Measurements from ENCODE around the gene TSPAN5. TPM values are rescaled to one million over a fixed set of nuclear protein-coding genes. Genes with fewer than 3 reads are reported as not detected.

TSPAN5 gene
- total and polyA plus RNA-seq, 9 of the 15 experiments (the other 6 are each of a cell fraction or from before 2014, with no cell fraction given) = 0.58 to 6.6 (median 0.73) TPM

DNA sequence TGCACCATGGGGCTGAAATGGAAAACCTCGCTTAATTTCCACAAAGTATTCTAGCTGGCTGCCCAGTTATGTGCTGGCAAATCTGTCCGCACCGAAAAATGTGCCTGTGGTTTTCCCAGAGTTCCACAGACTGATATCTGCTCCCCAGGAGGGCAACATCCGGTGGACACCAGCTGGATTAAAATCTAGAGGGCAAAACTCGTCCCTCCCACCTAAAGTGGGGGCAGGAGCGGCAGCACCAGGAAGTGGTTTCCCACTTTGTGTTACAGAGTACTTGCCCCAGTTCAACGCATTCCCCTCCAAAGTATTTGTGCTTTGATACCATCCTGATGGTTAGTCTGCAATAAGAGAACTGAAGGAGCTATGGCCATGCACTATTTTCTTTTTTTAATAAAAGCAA lies 187.6 kb downstream of the TSPAN5 start (continued):
- TF ChIP-seq, protein P1, sequence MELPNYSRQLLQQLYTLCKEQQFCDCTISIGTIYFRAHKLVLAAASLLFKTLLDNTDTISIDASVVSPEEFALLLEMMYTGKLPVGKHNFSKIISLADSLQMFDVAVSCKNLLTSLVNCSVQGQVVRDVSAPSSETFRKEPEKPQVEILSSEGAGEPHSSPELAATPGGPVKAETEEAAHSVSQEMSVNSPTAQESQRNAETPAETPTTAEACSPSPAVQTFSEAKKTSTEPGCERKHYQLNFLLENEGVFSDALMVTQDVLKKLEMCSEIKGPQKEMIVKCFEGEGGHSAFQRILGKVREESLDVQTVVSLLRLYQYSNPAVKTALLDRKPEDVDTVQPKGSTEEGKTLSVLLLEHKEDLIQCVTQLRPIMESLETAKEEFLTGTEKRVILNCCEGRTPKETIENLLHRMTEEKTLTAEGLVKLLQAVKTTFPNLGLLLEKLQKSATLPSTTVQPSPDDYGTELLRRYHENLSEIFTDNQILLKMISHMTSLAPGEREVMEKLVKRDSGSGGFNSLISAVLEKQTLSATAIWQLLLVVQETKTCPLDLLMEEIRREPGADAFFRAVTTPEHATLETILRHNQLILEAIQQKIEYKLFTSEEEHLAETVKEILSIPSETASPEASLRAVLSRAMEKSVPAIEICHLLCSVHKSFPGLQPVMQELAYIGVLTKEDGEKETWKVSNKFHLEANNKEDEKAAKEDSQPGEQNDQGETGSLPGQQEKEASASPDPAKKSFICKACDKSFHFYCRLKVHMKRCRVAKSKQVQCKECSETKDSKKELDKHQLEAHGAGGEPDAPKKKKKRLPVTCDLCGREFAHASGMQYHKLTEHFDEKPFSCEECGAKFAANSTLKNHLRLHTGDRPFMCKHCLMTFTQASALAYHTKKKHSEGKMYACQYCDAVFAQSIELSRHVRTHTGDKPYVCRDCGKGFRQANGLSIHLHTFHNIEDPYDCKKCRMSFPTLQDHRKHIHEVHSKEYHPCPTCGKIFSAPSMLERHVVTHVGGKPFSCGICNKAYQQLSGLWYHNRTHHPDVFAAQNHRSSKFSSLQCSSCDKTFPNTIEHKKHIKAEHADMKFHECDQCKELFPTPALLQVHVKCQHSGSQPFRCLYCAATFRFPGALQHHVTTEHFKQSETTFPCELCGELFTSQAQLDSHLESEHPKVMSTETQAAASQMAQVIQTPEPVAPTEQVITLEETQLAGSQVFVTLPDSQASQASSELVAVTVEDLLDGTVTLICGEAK (IDR thresholded peaks at IDR 0.05) = peak; percentile 55
- TF ChIP-seq, protein P1 (CRISPR knock-in tag; IDR thresholded peaks at IDR 0.05) = no peak
- TF ChIP-seq SRSF9 (IDR thresholded peaks at IDR 0.05; ENCODE audit: borderline replicate concordance, low read depth, low read length) (no peak), ZNF311 (CRISPR knock-in tag; IDR thresholded peaks at IDR 0.05) (no peak), TCF3 (CRISPR knock-in tag; IDR thresholded peaks at IDR 0.05) (no peak), MAZ (CRISPR knock-in tag; conservative IDR thresholded peaks at IDR 0.05 in 1 of 2, IDR thresholded peaks at IDR 0.05 in 1 of 2) (peak in 1 of 2 experiments; percentile 55; a peak in 1 of 4 replicates), ZNF282 (CRISPR knock-in tag; IDR thresholded peaks at IDR 0.05) (no peak), KDM5B (IDR thresholded peaks at IDR 0.05; ENCODE audit: insufficient replicate concordance, low read depth, low read length) (no peak), ZNF175 (CRISPR knock-in tag; IDR thresholded peaks at IDR 0.05; ENCODE audit: low read depth) (0 out of 2 replicates have a peak, but pooled peaks have one; percentile 33), ZNF766 (CRISPR knock-in tag; conservative IDR thresholded peaks at IDR 0.05) (0 out of 2 replicates have a peak, but pooled peaks have one; percentile 26), NR2C2 (CRISPR knock-in tag; IDR thresholded peaks at IDR 0.05) (no peak), NR2C2 (tag; IDR thresholded peaks at IDR 0.05) (peak; percentile 16; the same call in 1 of the 2 replicates), SMAD4 (CRISPR knock-in tag; conservative IDR thresholded peaks at IDR 0.05) (peak; percentile 49; the same call in 1 of the 2 replicates), DMBX1 (CRISPR knock-in tag; IDR thresholded peaks at IDR 0.05; ENCODE audit: borderline replicate concordance) (0 out of 2 replicates have a peak, but pooled peaks have one; percentile 15), ZNF24 (IDR thresholded peaks at IDR 0.05) (no peak), HNRNPLL (IDR thresholded peaks at IDR 0.05; ENCODE audit: low read depth, low read length, poor library complexity, severe bottlenecking) (no peak)
- TF ChIP-seq, protein P2, sequence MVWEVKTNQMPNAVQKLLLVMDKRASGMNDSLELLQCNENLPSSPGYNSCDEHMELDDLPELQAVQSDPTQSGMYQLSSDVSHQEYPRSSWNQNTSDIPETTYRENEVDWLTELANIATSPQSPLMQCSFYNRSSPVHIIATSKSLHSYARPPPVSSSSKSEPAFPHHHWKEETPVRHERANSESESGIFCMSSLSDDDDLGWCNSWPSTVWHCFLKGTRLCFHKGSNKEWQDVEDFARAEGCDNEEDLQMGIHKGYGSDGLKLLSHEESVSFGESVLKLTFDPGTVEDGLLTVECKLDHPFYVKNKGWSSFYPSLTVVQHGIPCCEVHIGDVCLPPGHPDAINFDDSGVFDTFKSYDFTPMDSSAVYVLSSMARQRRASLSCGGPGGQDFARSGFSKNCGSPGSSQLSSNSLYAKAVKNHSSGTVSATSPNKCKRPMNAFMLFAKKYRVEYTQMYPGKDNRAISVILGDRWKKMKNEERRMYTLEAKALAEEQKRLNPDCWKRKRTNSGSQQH (CRISPR knock-in tag; IDR thresholded peaks at IDR 0.05) = no peak

Measured in K562 (cell line).